Left renal pelvis (tissue), 4 donors: ENCODE results near the gene TWSG1. TPM values are rescaled to one million over a fixed set of nuclear protein-coding genes. Genes with fewer than 3 reads are reported as not detected.
"Not testable (repeated sequence)": the region's sequence is repeated elsewhere in the genome, so short reads cannot be mapped to it uniquely, and the experiment has no call there.

Experiments
- DNase-seq, 4 donors: peaks; one replicate each; pipeline ENCODE4 v3.0.0-alpha.2; 2013; ENCODE audit warnings: low read depth in 4 of 4, low spot score in 3 of 4
- polyA plus RNA-seq, 4 donors: library from polyadenylated mRNA; unstranded; fragments of 120-200 nt; gene quantifications; one replicate each; pipeline ENCODE4 v1.2.1, GENCODE V29; 2013; ENCODE audit not compliant: insufficient read length in 4 of 4

Gene TWSG1
- polyA plus RNA-seq, 4 donors = 83.5 to 149 (median 116) TPM

- peak in 3 of 4 donors; percentile 9 to 24 (median 18) for DNase-seq
These were observed 562 bp downstream of the TWSG1 start for GRCh38 chr18:9334973-9335696.

- DNase-seq = no peak
These were observed 1.1 kb downstream of the TWSG1 start for GRCh38 chr18:9335697-9336045.

- no peak for DNase-seq
These were observed 2.3 kb downstream of the TWSG1 start for GRCh38 chr18:9336827-9337226.

- DNase-seq = no peak
These were observed 3.3 kb downstream of the TWSG1 start for GRCh38 chr18:9337873-9338272.

GRCh38 chr18:9340472-9340871 lies 5.9 kb downstream of the TWSG1 start:
- no peak for DNase-seq

- no peak for DNase-seq
These were observed 9.0 kb downstream of the TWSG1 start for GRCh38 chr18:9343577-9343976.

GRCh38 chr18:9346775-9347174 lies 12.2 kb downstream of the TWSG1 start:
- DNase-seq = no peak

GRCh38 chr18:9348079-9348671 lies 13.6 kb downstream of the TWSG1 start:
- no peak for DNase-seq

- no peak for DNase-seq
These were observed 14.2 kb downstream of the TWSG1 start for GRCh38 chr18:9348766-9349165.

- DNase-seq = no peak
These were observed 19.0 kb downstream of the TWSG1 start for GRCh38 chr18:9353596-9353995.

GRCh38 chr18:9354256-9354655 lies 19.7 kb downstream of the TWSG1 start:
- no peak for DNase-seq

GRCh38 chr18:9356976-9357375 lies 22.4 kb downstream of the TWSG1 start:
- DNase-seq = no peak

- no peak for DNase-seq
These were observed 25.2 kb downstream of the TWSG1 start for GRCh38 chr18:9359796-9360195.

GRCh38 chr18:9361191-9361590 lies 26.6 kb downstream of the TWSG1 start:
- DNase-seq = no peak

GRCh38 chr18:9362869-9363268 lies 28.3 kb downstream of the TWSG1 start:
- no peak for DNase-seq

- no peak for DNase-seq
These were observed 29.7 kb downstream of the TWSG1 start for GRCh38 chr18:9364242-9364641.

- DNase-seq = no peak
These were observed 30.8 kb downstream of the TWSG1 start for GRCh38 chr18:9365406-9365805.

GRCh38 chr18:9366126-9366714 lies 31.6 kb downstream of the TWSG1 start:
- peak in 2 of 4 donors; percentile 26 to 44 for DNase-seq

- not testable (repeated sequence) for DNase-seq
These were observed 38.7 kb downstream of the TWSG1 start for GRCh38 chr18:9373254-9373653.

- DNase-seq = no peak
These were observed 44.5 kb downstream of the TWSG1 start for GRCh38 chr18:9379118-9379517.

- no peak for DNase-seq
These were observed 45.5 kb downstream of the TWSG1 start for GRCh38 chr18:9380101-9380500.
